ENCODE results near the gene GALK1. TPM values are rescaled to one million over a fixed set of nuclear protein-coding genes. Genes with fewer than 3 reads are reported as not detected.

GALK1 gene
- total and polyA plus RNA-seq, 9 of the 15 experiments (the other 6 are each of a cell fraction or from before 2014, with no cell fraction given) = 0.45 to 51.6 (median 17.4) TPM

DNA sequence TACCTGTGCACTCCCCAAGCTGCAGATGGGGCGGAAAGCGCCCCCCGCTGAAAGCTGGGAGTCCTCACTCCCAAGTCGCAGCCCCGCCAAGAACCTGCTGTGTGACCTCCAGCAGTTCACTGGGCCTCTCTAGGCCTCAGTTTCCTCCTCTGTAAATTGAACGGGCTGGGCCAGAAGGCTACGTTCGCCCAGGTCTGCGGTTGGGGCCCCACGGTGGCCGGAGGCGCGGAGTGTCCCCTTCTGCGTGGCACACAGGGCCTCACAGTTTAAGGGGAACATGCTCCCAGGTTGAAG, 628 bp downstream of the GALK1 start (continued):
- TF ChIP-seq, protein P1, sequence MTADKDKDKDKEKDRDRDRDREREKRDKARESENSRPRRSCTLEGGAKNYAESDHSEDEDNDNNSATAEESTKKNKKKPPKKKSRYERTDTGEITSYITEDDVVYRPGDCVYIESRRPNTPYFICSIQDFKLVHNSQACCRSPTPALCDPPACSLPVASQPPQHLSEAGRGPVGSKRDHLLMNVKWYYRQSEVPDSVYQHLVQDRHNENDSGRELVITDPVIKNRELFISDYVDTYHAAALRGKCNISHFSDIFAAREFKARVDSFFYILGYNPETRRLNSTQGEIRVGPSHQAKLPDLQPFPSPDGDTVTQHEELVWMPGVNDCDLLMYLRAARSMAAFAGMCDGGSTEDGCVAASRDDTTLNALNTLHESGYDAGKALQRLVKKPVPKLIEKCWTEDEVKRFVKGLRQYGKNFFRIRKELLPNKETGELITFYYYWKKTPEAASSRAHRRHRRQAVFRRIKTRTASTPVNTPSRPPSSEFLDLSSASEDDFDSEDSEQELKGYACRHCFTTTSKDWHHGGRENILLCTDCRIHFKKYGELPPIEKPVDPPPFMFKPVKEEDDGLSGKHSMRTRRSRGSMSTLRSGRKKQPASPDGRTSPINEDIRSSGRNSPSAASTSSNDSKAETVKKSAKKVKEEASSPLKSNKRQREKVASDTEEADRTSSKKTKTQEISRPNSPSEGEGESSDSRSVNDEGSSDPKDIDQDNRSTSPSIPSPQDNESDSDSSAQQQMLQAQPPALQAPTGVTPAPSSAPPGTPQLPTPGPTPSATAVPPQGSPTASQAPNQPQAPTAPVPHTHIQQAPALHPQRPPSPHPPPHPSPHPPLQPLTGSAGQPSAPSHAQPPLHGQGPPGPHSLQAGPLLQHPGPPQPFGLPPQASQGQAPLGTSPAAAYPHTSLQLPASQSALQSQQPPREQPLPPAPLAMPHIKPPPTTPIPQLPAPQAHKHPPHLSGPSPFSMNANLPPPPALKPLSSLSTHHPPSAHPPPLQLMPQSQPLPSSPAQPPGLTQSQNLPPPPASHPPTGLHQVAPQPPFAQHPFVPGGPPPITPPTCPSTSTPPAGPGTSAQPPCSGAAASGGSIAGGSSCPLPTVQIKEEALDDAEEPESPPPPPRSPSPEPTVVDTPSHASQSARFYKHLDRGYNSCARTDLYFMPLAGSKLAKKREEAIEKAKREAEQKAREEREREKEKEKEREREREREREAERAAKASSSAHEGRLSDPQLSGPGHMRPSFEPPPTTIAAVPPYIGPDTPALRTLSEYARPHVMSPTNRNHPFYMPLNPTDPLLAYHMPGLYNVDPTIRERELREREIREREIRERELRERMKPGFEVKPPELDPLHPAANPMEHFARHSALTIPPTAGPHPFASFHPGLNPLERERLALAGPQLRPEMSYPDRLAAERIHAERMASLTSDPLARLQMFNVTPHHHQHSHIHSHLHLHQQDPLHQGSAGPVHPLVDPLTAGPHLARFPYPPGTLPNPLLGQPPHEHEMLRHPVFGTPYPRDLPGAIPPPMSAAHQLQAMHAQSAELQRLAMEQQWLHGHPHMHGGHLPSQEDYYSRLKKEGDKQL (CRISPR knock-in tag; IDR thresholded peaks at IDR 0.05; ENCODE audit: borderline replicate concordance) = no peak
- TF ChIP-seq ZNF3 (CRISPR knock-in tag; IDR thresholded peaks at IDR 0.05) (no peak), WHSC1 (IDR thresholded peaks at IDR 0.05; ENCODE audit: low read length) (no peak), SRSF1 (IDR thresholded peaks at IDR 0.05; ENCODE audit: low read depth, low read length) (no peak), RBM34 (IDR thresholded peaks at IDR 0.05; ENCODE audit: borderline replicate concordance, insufficient read depth, low read length) (no peak), EP300 (IDR thresholded peaks at IDR 0.05; ENCODE audit: low read length) (no peak), ADNP (tag; IDR thresholded peaks at IDR 0.05) (no peak), SP1 (CRISPR knock-in tag; IDR thresholded peaks at IDR 0.05) (no peak), JUNB (CRISPR knock-in tag; conservative IDR thresholded peaks at IDR 0.05) (no peak), LEF1 (IDR thresholded peaks at IDR 0.05) (no peak), ZNF197 (CRISPR knock-in tag; IDR thresholded peaks at IDR 0.05; ENCODE audit: low read depth) (0 out of 2 replicates have a peak, but pooled peaks have one; percentile 38), KAT8 (IDR thresholded peaks at IDR 0.05; ENCODE audit: low read depth) (no peak), ZKSCAN3 (CRISPR knock-in tag; IDR thresholded peaks at IDR 0.05) (no peak), STAT5B (CRISPR knock-in tag; IDR thresholded peaks at IDR 0.05) (no peak), ARHGAP35 (IDR thresholded peaks at IDR 0.05; ENCODE audit: partially characterized antibody) (no peak), PCBP2 (IDR thresholded peaks at IDR 0.05; ENCODE audit: low read depth, low read length, poor library complexity, severe bottlenecking) (no peak), PML (IDR thresholded peaks at IDR 0.05; ENCODE audit: low read length) (no peak), NELFE (IDR thresholded peaks at IDR 0.05; ENCODE audit: insufficient read depth, insufficient read length) (no peak)
- TF ChIP-seq, protein P2, sequence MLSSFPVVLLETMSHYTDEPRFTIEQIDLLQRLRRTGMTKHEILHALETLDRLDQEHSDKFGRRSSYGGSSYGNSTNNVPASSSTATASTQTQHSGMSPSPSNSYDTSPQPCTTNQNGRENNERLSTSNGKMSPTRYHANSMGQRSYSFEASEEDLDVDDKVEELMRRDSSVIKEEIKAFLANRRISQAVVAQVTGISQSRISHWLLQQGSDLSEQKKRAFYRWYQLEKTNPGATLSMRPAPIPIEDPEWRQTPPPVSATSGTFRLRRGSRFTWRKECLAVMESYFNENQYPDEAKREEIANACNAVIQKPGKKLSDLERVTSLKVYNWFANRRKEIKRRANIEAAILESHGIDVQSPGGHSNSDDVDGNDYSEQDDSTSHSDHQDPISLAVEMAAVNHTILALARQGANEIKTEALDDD (IDR thresholded peaks at IDR 0.05) = no peak
- TF ChIP-seq, protein P3, sequence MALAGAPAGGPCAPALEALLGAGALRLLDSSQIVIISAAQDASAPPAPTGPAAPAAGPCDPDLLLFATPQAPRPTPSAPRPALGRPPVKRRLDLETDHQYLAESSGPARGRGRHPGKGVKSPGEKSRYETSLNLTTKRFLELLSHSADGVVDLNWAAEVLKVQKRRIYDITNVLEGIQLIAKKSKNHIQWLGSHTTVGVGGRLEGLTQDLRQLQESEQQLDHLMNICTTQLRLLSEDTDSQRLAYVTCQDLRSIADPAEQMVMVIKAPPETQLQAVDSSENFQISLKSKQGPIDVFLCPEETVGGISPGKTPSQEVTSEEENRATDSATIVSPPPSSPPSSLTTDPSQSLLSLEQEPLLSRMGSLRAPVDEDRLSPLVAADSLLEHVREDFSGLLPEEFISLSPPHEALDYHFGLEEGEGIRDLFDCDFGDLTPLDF (CRISPR knock-in tag; IDR thresholded peaks at IDR 0.05) = no peak
- TF ChIP-seq, protein P4, sequence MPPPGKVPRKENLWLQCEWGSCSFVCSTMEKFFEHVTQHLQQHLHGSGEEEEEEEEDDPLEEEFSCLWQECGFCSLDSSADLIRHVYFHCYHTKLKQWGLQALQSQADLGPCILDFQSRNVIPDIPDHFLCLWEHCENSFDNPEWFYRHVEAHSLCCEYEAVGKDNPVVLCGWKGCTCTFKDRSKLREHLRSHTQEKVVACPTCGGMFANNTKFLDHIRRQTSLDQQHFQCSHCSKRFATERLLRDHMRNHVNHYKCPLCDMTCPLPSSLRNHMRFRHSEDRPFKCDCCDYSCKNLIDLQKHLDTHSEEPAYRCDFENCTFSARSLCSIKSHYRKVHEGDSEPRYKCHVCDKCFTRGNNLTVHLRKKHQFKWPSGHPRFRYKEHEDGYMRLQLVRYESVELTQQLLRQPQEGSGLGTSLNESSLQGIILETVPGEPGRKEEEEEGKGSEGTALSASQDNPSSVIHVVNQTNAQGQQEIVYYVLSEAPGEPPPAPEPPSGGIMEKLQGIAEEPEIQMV (tag; conservative IDR thresholded peaks at IDR 0.05; ENCODE audit: low read depth) = no peak
- TF ChIP-seq, protein P5, sequence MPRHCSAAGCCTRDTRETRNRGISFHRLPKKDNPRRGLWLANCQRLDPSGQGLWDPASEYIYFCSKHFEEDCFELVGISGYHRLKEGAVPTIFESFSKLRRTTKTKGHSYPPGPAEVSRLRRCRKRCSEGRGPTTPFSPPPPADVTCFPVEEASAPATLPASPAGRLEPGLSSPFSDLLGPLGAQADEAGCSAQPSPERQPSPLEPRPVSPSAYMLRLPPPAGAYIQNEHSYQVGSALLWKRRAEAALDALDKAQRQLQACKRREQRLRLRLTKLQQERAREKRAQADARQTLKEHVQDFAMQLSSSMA (CRISPR knock-in tag; IDR thresholded peaks at IDR 0.05) = no peak

Measured in K562 (cell line).